ENCODE measurements around the gene CNTN1. TPM values are rescaled to one million over a fixed set of nuclear protein-coding genes. Genes with fewer than 3 reads are reported as not detected.

The CNTN1 gene
- total and polyA plus RNA-seq, 12 donors = 0.07 to 0.90 (median 0.21) TPM; not detected in 1

GRCh38 chr12:41008472-41008871 lies 316.2 kb downstream of the CNTN1 start:
- Histone ChIP-seq H3K9me3 (peaks cover 0 to 91% (median 10%) of the 10 kb centered on the region in 11 donors), H3K4me3 (no peak overlapping the region), H3K27me3 (no peaks in the 10 kb centered on the region), H3K27ac (no peak overlapping the region), H3K36me3 (no peaks in the 10 kb centered on the region), H3K4me1 (no peaks in the 10 kb centered on the region)
- ATAC-seq (no peak), DNase-seq (no peak)
- TF ChIP-seq CTCF (IDR thresholded peaks at IDR 0.05) = no peak
- intact Hi-C loops (cut with DNase I) = no loop called here
- WGBS, 2 donors = 71 to 83% methylated on average over 1 of the region's 1 CpG

GRCh38 chr12:41011939-41012338 lies 319.7 kb downstream of the CNTN1 start:
- Histone ChIP-seq H3K4me1 (no peaks in the 10 kb centered on the region), H3K4me3 (no peak overlapping the region), H3K27ac (no peak overlapping the region), H3K36me3 (no peaks in the 10 kb centered on the region), H3K27me3 (no peaks in the 10 kb centered on the region), H3K9me3 (peaks cover 0 to 57% (median 3%) of the 10 kb centered on the region in 11 donors)
- ATAC-seq (no peak), DNase-seq (no peak)
- no peak for TF ChIP-seq CTCF (IDR thresholded peaks at IDR 0.05)
- 88 to 90% methylated on average over 1 of the region's 1 CpG for WGBS, 2 donors
- intact Hi-C loops (cut with DNase I) = no loop called here

- no peaks in the 10 kb centered on the region for H3K36me3 ChIP-seq
- ATAC-seq (no peak), DNase-seq (no peak)
- TF ChIP-seq CTCF (IDR thresholded peaks at IDR 0.05) = no peak
- H3K9me3 ChIP-seq = peaks cover 0 to 35% (median 3%) of the 10 kb centered on the region in 11 donors
- intact Hi-C loops (cut with DNase I) = no loop called here
- H3K27me3 ChIP-seq = no peaks in the 10 kb centered on the region
- H3K4me1 ChIP-seq = no peaks in the 10 kb centered on the region
- WGBS, 2 donors = 85 to 91% methylated on average over 1 of the region's 1 CpG
- H3K27ac ChIP-seq = no peak overlapping the region
- no peak overlapping the region for H3K4me3 ChIP-seq
These were observed 321.8 kb downstream of the CNTN1 start for GRCh38 chr12:41013881-41014642.

- Histone ChIP-seq H3K4me3 (no peak overlapping the region), H3K27me3 (no peaks in the 10 kb centered on the region), H3K27ac (no peak overlapping the region), H3K4me1 (no peaks in the 10 kb centered on the region), H3K9me3 (peaks cover 0 to 30% (median 3%) of the 10 kb centered on the region in 11 donors), H3K36me3 (no peaks in the 10 kb centered on the region)
- intact Hi-C loops (cut with DNase I) = no loop called here
- TF ChIP-seq CTCF (IDR thresholded peaks at IDR 0.05) = no peak
- WGBS, 2 donors = 38 to 40% methylated on average over 1 of the region's 1 CpG
- DNase-seq = no peak
- no peak for ATAC-seq
These were observed 322.4 kb downstream of the CNTN1 start for GRCh38 chr12:41014643-41015020.

Measured in heart right ventricle (tissue), 16 donors.